HFF-Myc (cell line): ENCODE measurements around the gene TMC1.

Experiments
- DNase-seq: peaks from one replicate; pipeline ENCODE4 v3.0.0-alpha.2; 2011; ENCODE audit warnings: low read depth; ENCODE audit errors: extremely low read depth
- H3K4me3 ChIP-seq: replicated peaks from 2 replicates; pipeline ENCODE4 v1.5.1; 2011; ENCODE audit warnings: low read depth, mild to moderate bottlenecking, control low read depth, low read length
- CTCF ChIP-seq: IDR thresholded peaks from 2 replicates; pipeline ENCODE4 v1.5.1; 2012; ENCODE audit warnings: mild to moderate bottlenecking, low read depth, low read length, control low read depth; ENCODE audit errors: missing control alignments

Gene TMC1

GRCh38 chr9:72873456-72873855, 352.0 kb downstream of the TMC1 start:
- no peak overlapping the region for H3K4me3 ChIP-seq
- DNase-seq = no peak
- no peak for TF ChIP-seq CTCF

DNA sequence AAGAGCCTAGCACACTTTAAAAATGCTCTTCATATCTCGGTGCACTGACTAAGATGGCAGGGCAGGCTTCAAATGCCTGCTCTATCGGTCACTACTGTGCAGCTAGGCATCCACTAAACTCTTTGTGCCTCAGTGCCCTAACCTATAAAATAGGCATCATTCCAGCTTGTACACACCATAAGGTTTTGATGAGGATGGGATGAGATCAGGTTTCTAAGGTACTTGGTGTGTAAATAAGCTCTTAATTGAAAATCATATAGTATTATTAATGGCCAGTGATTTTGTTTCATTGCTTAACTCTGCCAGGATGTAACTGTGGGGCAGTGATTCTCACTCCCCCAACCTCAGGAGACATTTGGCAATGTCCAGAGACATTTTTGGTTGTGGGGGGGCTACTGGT, 352.9 kb downstream of the TMC1 start:
- TF ChIP-seq CTCF = no peak
- no peak for DNase-seq
- no peak overlapping the region for H3K4me3 ChIP-seq

GRCh38 chr9:72875221-72875620, 353.8 kb downstream of the TMC1 start:
- DNase-seq = no peak
- no peak overlapping the region for H3K4me3 ChIP-seq
- TF ChIP-seq CTCF = no peak

- no peak for TF ChIP-seq CTCF
- no peak overlapping the region for H3K4me3 ChIP-seq
- no peak for DNase-seq
Observed at GRCh38 chr9:72880821-72881220, 359.4 kb downstream of the TMC1 start.

DNA sequence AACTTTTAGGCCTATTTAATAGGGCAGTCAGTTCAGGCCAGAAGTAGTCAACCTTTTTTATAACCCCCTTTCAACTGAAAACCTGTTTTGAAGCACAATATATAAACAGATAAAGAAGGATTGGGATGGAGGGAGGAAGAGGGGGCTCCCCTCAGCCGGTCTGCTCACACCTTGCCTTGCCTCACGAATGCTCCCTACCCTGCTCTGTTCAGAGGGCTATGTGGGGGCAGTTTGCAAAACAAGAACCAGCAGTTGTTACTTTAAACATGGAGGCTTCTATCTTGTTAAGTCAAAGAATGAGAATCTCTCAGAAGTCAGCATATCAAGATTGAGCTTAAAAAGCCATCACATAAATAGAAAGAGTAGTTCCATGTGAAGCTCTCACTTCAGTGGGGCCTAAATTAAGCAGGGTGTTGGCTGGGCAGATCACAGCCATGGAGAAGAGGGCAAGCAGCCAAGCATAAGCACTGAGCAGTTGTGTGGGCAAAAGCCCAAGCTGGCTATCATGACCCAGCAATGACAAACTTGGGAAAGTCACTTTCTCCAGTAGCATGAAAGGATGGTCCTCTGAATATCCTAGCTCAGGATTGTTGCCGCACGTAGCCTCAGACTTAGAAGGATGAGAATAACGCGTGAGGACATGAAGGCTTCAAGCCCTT, 360.8 kb downstream of the TMC1 start:
- TF ChIP-seq CTCF = no peak

GRCh38 chr9:72883875-72884274, 362.5 kb downstream of the TMC1 start:
- no peak overlapping the region for H3K4me3 ChIP-seq
- DNase-seq = no peak
- no peak for TF ChIP-seq CTCF

More for the DNA sequence above, 360.8 kb downstream of the TMC1 start:
- H3K4me3 ChIP-seq = no peak overlapping the region
- no peak for DNase-seq

GRCh38 chr9:72884508-72884907, 363.1 kb downstream of the TMC1 start:
- no peak for DNase-seq
- no peak for TF ChIP-seq CTCF
- H3K4me3 ChIP-seq = no peak overlapping the region
